ENCODE measurements around the gene KRTAP19-5. TPM values are rescaled to one million over a fixed set of nuclear protein-coding genes. Genes with fewer than 3 reads are reported as not detected.

The KRTAP19-5 gene
- total RNA-seq, 2 experiments from 2014 or later: not detected

GRCh38 chr21:30497065-30497464 lies 4.9 kb downstream of the KRTAP19-5 start, which contains the start of gene KRTAP19-4:
TSS of gene KRTAP19-4 (minus strand) at chr21:30497165. CDS start at chr21:30497110, 55 bp downstream.
- ChIA-PET CTCF (interaction anchor here (1.5 kb wide), 1 partner anchor 63 kb away, joined by 5 read pairs; no protein-coding TSS in a partner anchor), POLR2A (no interaction called here)
- no peaks in the 10 kb centered on the region for H3K27me3 Mint-ChIP-seq
- no peak within 1 kb of the TSS for H3K4me3 Mint-ChIP-seq
- TF ChIP-seq CTCF (IDR thresholded peaks at IDR 0.05): no peak
- DNase-seq: no peak
- no peaks in the 10 kb centered on the region for H3K9me3 Mint-ChIP-seq
- no peak for ATAC-seq
- no peak within 1 kb of the TSS for H3K27ac Mint-ChIP-seq
- intact Hi-C loops (cut with micrococcal nuclease): no loop called here
- no peaks in the 10 kb centered on the region for H3K36me3 Mint-ChIP-seq (ENCODE audit: low read depth)
- no peaks in the 10 kb centered on the region for H3K4me1 Mint-ChIP-seq (ENCODE audit: low read depth)

- POLR2A ChIA-PET: no interaction called here
- no peak for TF ChIP-seq CTCF (IDR thresholded peaks at IDR 0.05)
- H3K4me1 Mint-ChIP-seq (ENCODE audit: low read depth): no peaks in the 10 kb centered on the region
- no peaks in the 10 kb centered on the region for H3K9me3 Mint-ChIP-seq
- ATAC-seq (no peak), DNase-seq (no peak)
- intact Hi-C loops (cut with micrococcal nuclease): no loop called here
- H3K27me3 Mint-ChIP-seq: no peaks in the 10 kb centered on the region
- H3K36me3 Mint-ChIP-seq (ENCODE audit: low read depth): no peaks in the 10 kb centered on the region
- no peak within 1 kb of the TSS for H3K4me3 Mint-ChIP-seq
- no peak within 1 kb of the TSS for H3K27ac Mint-ChIP-seq
- CTCF ChIA-PET: no interaction called here
Measured at GRCh38 chr21:30491963-30492428, 9.9 kb downstream of the KRTAP19-5 start, which contains the start of gene KRTAP19-3. TSS of gene KRTAP19-3 (minus strand) at chr21:30492013. CDS start at chr21:30491957, 56 bp downstream.

DNA sequence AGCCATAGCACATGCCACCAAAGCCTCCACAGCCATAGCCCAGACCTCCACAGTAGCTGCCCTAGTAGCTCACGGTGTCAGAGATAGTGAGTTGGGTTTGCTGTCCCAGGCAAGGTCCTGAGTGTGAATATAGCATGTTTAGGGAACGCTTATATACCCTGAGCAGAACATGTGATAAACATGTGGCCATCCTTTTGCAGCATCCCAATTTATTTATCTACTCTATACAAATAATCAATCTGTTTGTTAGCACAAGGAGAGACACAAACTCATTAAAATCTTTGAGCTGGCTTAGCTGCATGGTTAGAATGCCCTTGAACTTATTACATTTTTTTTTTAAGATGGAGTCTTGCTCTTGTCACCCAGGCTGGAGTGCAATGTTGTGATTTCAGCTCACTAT lies 14.6 kb downstream of the KRTAP19-5 start, which contains the start of gene KRTAP19-2:
TSS of gene KRTAP19-2 (minus strand) at position 101 of the 400 bp plus-strand sequence. CDS start at position 13, 88 bp downstream.
- no peaks in the 10 kb centered on the region for H3K36me3 Mint-ChIP-seq (ENCODE audit: low read depth)
- intact Hi-C loops (cut with micrococcal nuclease): no loop called here
- POLR2A ChIA-PET: no interaction called here
- ATAC-seq (no peak), DNase-seq (no peak)
- H3K4me1 Mint-ChIP-seq (ENCODE audit: low read depth): no peaks in the 10 kb centered on the region
- no peaks in the 10 kb centered on the region for H3K27me3 Mint-ChIP-seq
- H3K4me3 Mint-ChIP-seq: no peak within 1 kb of the TSS
- H3K27ac Mint-ChIP-seq: no peak within 1 kb of the TSS
- TF ChIP-seq CTCF (IDR thresholded peaks at IDR 0.05): no peak
- peaks cover 4% of the 10 kb centered on the region for H3K9me3 Mint-ChIP-seq
- CTCF ChIA-PET: no interaction called here

DNA sequence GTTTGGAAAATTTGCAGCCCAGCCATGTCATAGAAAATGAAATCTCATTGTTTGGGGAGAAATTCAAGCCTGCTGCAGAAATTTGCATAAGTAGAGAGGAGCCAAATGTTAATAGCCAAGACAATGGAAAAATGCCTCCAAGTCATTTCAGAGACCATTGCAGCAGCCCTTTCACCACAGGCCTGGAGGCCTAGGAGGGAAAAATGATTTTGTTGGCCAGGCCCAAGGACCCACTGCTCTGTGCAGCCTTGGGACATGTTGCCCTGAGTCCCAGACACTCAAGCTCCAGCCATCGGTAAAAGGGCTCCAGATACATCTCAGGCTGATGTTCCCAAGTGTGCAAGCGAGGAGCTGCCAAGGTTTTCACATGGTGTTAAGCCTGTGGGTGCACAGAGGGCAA lies 15.8 kb downstream of the KRTAP19-5 start:
- Mint-ChIP-seq H3K4me3 (no peak overlapping the region), H3K27ac (no peak overlapping the region), H3K9me3 (peaks cover 4% of the 10 kb centered on the region), H3K4me1 (ENCODE audit: low read depth) (no peaks in the 10 kb centered on the region), H3K27me3 (no peaks in the 10 kb centered on the region), H3K36me3 (ENCODE audit: low read depth) (no peaks in the 10 kb centered on the region)
- CTCF ChIA-PET: no interaction called here
- no peak for TF ChIP-seq CTCF (IDR thresholded peaks at IDR 0.05)
- intact Hi-C loops (cut with micrococcal nuclease): no loop called here
- POLR2A ChIA-PET: no interaction called here
- no peak for DNase-seq
- no peak for ATAC-seq

GRCh38 chr21:30482130-30482529 lies 19.8 kb downstream of the KRTAP19-5 start:
- TF ChIP-seq CTCF (IDR thresholded peaks at IDR 0.05): no peak
- ATAC-seq: no peak
- no peaks in the 10 kb centered on the region for H3K36me3 Mint-ChIP-seq (ENCODE audit: low read depth)
- peaks cover 4% of the 10 kb centered on the region for H3K9me3 Mint-ChIP-seq
- CTCF ChIA-PET: no interaction called here
- POLR2A ChIA-PET: no interaction called here
- no peaks in the 10 kb centered on the region for H3K4me1 Mint-ChIP-seq (ENCODE audit: low read depth)
- intact Hi-C loops (cut with micrococcal nuclease): no loop called here
- H3K27me3 Mint-ChIP-seq: peaks cover 4% of the 10 kb centered on the region
- no peak overlapping the region for H3K4me3 Mint-ChIP-seq
- H3K27ac Mint-ChIP-seq: no peak overlapping the region
- no peak for DNase-seq

Measured in activated CD8-positive, alpha-beta T cell treated with anti-CD3 and anti-CD28 coated beads for 36 hours (primary cell).